Keratinocyte (primary cell): ENCODE measurements around the gene VAC14. TPM values are rescaled to one million over a fixed set of nuclear protein-coding genes. Genes with fewer than 3 reads are reported as not detected.

Experiments used
- DNase-seq: peaks from one replicate; pipeline ENCODE4 v3.0.0-alpha.2; 2011; ENCODE audit warnings: low read depth, missing footprints, low spot score
- FAIRE-seq: peaks from 2 replicates; lab custom pipeline; 2011; peaks lifted over from hg19 to GRCh38; lab: Jason Lieb, UNC
- H2AFZ ChIP-seq: 2 replicates; pipeline ENCODE4 v1.6.0; 2012; ENCODE audit warnings: low read length, control low read depth, inconsistent platforms; ENCODE audit not compliant: control insufficient read depth
- H3K27ac ChIP-seq: 2 replicates; pipeline ENCODE4 v1.5.1; 2011; ENCODE audit warnings: low read length; ENCODE audit not compliant: control insufficient read depth, insufficient read depth
- H3K27me3 ChIP-seq: 3 replicates; pipeline ENCODE4 v1.6.0; 2011; ENCODE audit warnings: low read length; ENCODE audit not compliant: control insufficient read depth, insufficient read depth; ENCODE audit errors: extremely low read depth
- H3K36me3 ChIP-seq, 2 experiments: 2 replicates in 1 of 2; 3 replicates in 1 of 2; pipeline ENCODE4 v1.5.1; 2011; ENCODE audit warnings: low read length in 2 of 2, mild to moderate bottlenecking in 1 of 2; ENCODE audit not compliant: control insufficient read depth in 2 of 2, insufficient read depth in 2 of 2; ENCODE audit errors: extremely low read depth in 1 of 2
- H3K4me1 ChIP-seq: 3 replicates; pipeline ENCODE4 v1.5.1; 2011; ENCODE audit warnings: low read length; ENCODE audit not compliant: control insufficient read depth, insufficient read depth; ENCODE audit errors: extremely low read depth
- H3K4me2 ChIP-seq: 3 replicates; pipeline ENCODE4 v1.6.0; 2011; ENCODE audit warnings: low read depth, low read length; ENCODE audit not compliant: control insufficient read depth, insufficient read depth; ENCODE audit errors: extremely low read depth
- H3K4me3 ChIP-seq, 3 experiments: fragments of 200-600 bp in 1 of 3; sonication (generic) in 1 of 3; 2 replicates in 2 of 3; 3 replicates in 1 of 3; pipeline ENCODE4 v1.5.1; 2011 to 2016; ENCODE audit warnings: low read length in 3 of 3, mild to moderate bottlenecking in 3 of 3, control low read depth in 2 of 3, inconsistent platforms in 1 of 3, low read depth in 1 of 3, mixed read lengths in 1 of 3, mixed run types in 1 of 3, moderate library complexity in 1 of 3; ENCODE audit not compliant: control insufficient read depth in 2 of 3, insufficient read depth in 2 of 3; ENCODE audit errors: extremely low read depth in 1 of 3
- H3K79me2 ChIP-seq: 2 replicates; pipeline ENCODE4 v1.6.0; 2012; ENCODE audit warnings: low read length; ENCODE audit not compliant: control insufficient read depth, insufficient read depth
- H3K9ac ChIP-seq: 3 replicates; pipeline ENCODE4 v1.6.0; 2011; ENCODE audit warnings: low read length; ENCODE audit not compliant: control insufficient read depth, insufficient read depth; ENCODE audit errors: extremely low read depth
- H3K9me1 ChIP-seq: 3 replicates; pipeline ENCODE4 v1.6.0; 2011; ENCODE audit warnings: low read length; ENCODE audit not compliant: control insufficient read depth, insufficient read depth; ENCODE audit errors: extremely low read depth
- H3K9me3 ChIP-seq: 2 replicates; pipeline ENCODE4 v1.5.1; 2012; ENCODE audit warnings: low read depth, low read length; ENCODE audit not compliant: control insufficient read depth
- H4K20me1 ChIP-seq: 3 replicates; pipeline ENCODE4 v1.6.0; 2011; ENCODE audit warnings: low read length; ENCODE audit not compliant: control insufficient read depth, insufficient read depth; ENCODE audit errors: extremely low read depth
- CTCF ChIP-seq, 3 experiments: IDR thresholded peaks in 1 of 3; conservative IDR thresholded peaks in 1 of 3; optimal IDR thresholded peaks in 1 of 3; 2 replicates in 2 of 3; 3 replicates in 1 of 3; pipeline versions ENCODE3 to v1.5.1; 2011; ENCODE audit warnings: low read length in 3 of 3, mild to moderate bottlenecking in 3 of 3, moderate library complexity in 2 of 3, control low read depth in 1 of 3, inconsistent platforms in 1 of 3; ENCODE audit not compliant: insufficient read depth in 2 of 3; ENCODE audit errors: extremely low read depth in 1 of 3
- EZH2 ChIP-seq: IDR thresholded peaks from one replicate; pipeline ENCODE4 v1.6.1; 2012; ENCODE audit warnings: inconsistent platforms, mild to moderate bottlenecking, low read length, moderate library complexity
- dilution Hi-C: fragments of 300-500 bp; cut with MboI; formaldehyde crosslinking; loops from one replicate; pipeline ENCODE4 v1.7.0; 2020; ENCODE audit warnings: low sequenced_read_pairs; ENCODE audit not compliant: extremely low pct_ligation_motif_present
- polyA plus RNA-seq, 5 experiments: library from polyadenylated mRNA; depleted of rRNA in 3 of 5; stranded (reverse) in 3 of 5; stranded (forward) in 1 of 5; unstranded in 1 of 5; fragments of >200 nt; gene quantifications; 1 replicate in 1 of 5; 2 replicates in 3 of 5; 3 replicates in 1 of 5; pipeline versions ENCODE4 v1.2.1 to v1.2.3, GENCODE V29; 2011 to 2012; ENCODE audit warnings: missing spikeins in 2 of 5, low read depth in 1 of 5, low replicate concordance in 1 of 5

VAC14 gene
- polyA plus RNA-seq, 1 donor (not counting 4 experiments of a cell fraction or from before 2014, with no cell fraction given) = 15.9 TPM

GRCh38 chr16:70757183-70757582 is 43.8 kb downstream of the VAC14 start:
- FAIRE-seq = no peak
- Histone ChIP-seq H2AFZ (no peak overlapping the region), H3K9me3 (no peaks in the 10 kb centered on the region), H4K20me1 (no peaks in the 10 kb centered on the region), H3K9me1 (no peaks in the 10 kb centered on the region), H3K27me3 (no peaks in the 10 kb centered on the region), H3K9ac (no peak overlapping the region), H3K79me2 (no peaks in the 10 kb centered on the region), H3K4me2 (no peak overlapping the region), H3K27ac (no peak overlapping the region), H3K36me3 (peaks cover 8 to 23% of the 10 kb centered on the region in 2 experiments), H3K4me3 (no peak overlapping the region), H3K4me1 (peaks cover 34% of the 10 kb centered on the region)
- TF ChIP-seq CTCF (optimal IDR thresholded peaks at IDR 0.05 in 1 of 3, IDR thresholded peaks at IDR 0.05 in 1 of 3, conservative IDR thresholded peaks at IDR 0.05 in 1 of 3; ENCODE audit: extremely low read depth in 1 of 3, insufficient read depth in 2 of 3, low read length in 3 of 3) (no peak), EZH2 (no peak)
- no peak for DNase-seq
- dilution Hi-C loops = no loop called here

- DNase-seq = no peak
- no peaks in the 10 kb centered on the region for H4K20me1 ChIP-seq
- dilution Hi-C loops = no loop called here
- peaks cover 26% of the 10 kb centered on the region for H3K4me1 ChIP-seq
- no peaks in the 10 kb centered on the region for H3K9me1 ChIP-seq
- no peaks in the 10 kb centered on the region for H3K79me2 ChIP-seq
- peaks cover 6 to 23% of the 10 kb centered on the region in 2 experiments for H3K36me3 ChIP-seq
- TF ChIP-seq CTCF (optimal IDR thresholded peaks at IDR 0.05 in 1 of 3, IDR thresholded peaks at IDR 0.05 in 1 of 3, conservative IDR thresholded peaks at IDR 0.05 in 1 of 3; ENCODE audit: extremely low read depth in 1 of 3, insufficient read depth in 2 of 3, low read length in 3 of 3) = no peak
- no peak for TF ChIP-seq EZH2
- H3K27me3 ChIP-seq = no peaks in the 10 kb centered on the region
- H3K9ac ChIP-seq = peak overlapping the region; percentile 8
- peak overlapping the region; percentile 34 for H3K4me2 ChIP-seq
- no peak overlapping the region for H3K4me3 ChIP-seq
- H3K9me3 ChIP-seq = no peaks in the 10 kb centered on the region
- no peak overlapping the region for H2AFZ ChIP-seq
- FAIRE-seq = peak; percentile 34
- H3K27ac ChIP-seq = no peak overlapping the region
Observed at GRCh38 chr16:70756071-70756470, 44.9 kb downstream of the VAC14 start.
